ENCODE measurements around the gene TANGO6.
"Not testable (repeated sequence)": the region's sequence is repeated elsewhere in the genome, so short reads cannot be mapped to it uniquely, and the experiment has no call there.

The TANGO6 gene

DNA sequence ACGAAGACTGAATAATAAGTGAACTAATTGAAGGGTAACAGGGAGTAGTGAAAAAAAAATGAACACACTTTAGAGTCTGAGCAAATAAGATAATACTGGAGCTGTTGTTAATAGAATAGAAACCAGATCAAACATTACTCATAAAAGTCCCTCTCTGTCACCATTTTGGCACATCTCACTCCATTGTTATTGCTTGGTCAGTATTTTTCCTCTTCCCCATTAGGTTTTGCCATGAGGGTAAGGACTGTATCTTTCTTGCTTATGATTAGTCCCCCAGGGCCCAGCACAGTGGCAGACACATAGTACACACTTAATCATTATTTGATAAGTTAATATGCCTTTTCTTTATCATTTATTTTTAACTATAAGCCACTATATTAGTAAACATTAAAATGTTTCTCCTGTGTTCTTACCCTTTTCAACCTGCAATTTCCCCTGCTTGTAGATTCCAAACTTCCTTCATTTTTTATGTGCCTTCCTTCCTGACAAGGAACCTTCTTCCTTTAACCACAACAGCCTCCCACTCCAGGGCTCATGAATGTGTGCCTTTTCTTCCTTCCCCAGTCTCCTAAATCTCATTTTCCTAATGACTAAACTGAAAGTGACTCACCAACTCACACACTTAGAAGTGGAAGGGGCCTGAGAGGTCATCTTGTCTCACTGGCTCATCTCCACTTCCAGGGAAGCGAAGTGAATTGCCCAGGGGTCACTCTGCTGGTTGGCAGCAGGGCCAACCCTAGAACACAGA is 173.9 kb downstream of the TANGO6 start:
- DNase-seq = no peak

GRCh38 chr16:69019811-69020210 is 176.5 kb downstream of the TANGO6 start:
- no peak for DNase-seq

GRCh38 chr16:69029121-69029520 is 185.8 kb downstream of the TANGO6 start:
- no peak for DNase-seq

DNA sequence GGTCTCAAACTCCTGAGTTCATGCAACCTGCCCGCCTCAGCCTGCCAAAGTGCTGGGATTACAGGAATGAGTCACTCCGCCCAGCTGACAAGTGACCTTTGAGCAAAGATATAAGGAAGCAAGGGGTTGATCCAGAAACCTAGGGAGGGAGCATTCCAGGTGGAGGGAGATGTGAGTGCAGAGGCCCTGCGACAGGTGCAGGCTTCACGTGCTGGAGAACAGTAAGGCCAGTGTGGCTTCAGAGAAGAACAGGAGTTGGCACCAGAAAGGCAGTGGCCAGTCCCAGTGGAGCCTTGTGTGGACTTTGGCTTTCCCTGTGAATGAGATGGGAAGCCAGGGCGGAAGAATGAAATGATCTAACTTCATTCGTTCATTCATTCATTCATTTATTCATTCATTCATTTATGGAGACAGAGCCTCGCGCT is 188.6 kb downstream of the TANGO6 start:
- DNase-seq = no peak

DNA sequence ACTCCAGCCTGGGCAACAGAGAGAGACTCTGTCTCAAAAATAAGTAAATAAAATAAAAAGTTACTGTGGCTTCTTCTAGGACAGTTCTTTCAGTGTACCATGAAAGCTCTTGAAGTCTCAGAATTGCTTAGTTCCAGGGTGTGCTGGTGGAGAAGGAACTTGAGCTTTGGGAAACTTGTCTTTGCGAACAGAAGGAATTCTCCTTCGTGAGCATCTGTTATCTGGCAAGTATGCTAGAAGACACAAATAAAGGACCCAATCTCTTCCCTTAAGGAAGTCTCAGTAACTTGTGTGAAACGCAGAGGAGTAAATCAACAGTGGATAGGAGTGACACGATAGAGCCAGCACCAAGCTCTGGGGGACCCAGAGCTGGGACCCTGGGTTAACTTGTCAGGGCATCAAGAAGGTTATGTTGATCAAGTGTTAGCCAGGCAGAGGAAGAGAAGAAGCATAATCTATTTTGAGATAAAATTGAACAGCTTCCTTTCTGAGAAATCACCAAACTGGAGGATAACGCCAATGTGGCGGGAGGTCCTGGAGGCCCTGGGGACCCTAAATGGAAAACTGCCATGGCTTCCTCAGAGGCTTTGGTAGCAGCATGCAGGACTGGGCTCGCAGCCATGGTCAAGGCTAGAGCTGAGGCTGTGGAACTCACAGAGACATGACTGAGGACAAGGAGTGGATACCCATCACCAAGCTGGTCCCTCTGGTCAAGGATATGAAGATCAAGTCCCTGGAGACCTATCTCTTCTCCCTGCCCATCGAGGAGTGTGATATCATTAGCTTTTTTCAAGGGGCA is 190.0 kb downstream of the TANGO6 start:
- DNase-seq = no peak

GRCh38 chr16:69035375-69035774 is 192.0 kb downstream of the TANGO6 start:
- DNase-seq = no peak

DNA sequence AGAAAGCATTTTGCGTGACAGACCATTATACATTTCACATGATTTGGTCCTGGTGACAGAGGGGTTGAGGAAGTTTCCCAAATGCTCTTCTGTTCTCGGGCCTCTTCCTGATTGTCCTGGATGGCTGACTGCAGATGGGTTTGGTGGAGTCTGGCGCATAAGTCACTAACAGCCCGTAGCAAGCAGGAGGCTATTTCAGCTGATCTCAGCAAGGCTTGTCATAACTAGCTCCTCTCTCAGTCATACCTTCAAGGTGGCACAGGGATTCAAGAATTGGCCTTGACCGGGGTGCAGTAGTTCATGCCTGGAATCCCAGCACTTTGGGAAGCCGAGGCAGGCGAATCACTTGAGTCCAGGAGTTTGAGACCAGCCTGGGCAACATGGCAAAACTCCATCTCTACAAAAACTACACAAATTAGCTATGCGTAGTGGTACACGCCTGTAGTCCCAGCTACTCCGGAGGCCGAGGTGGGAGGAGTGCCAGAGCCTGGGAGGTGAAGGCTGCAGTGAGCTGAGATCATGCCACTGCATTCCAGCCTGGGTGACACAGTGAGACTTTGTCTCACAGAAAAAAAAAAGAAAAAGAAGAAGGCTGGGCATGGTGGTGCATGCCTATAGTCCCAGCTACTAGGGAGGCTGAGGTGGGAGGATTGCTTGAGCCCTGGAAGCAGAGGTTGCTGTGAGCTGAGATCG is 193.2 kb downstream of the TANGO6 start:
- no peak for DNase-seq

- DNase-seq = no peak
Measured at GRCh38 chr16:69037373-69038160, 194.2 kb downstream of the TANGO6 start.

- no peak for DNase-seq
Measured at GRCh38 chr16:69039333-69039941, 196.1 kb downstream of the TANGO6 start.

DNA sequence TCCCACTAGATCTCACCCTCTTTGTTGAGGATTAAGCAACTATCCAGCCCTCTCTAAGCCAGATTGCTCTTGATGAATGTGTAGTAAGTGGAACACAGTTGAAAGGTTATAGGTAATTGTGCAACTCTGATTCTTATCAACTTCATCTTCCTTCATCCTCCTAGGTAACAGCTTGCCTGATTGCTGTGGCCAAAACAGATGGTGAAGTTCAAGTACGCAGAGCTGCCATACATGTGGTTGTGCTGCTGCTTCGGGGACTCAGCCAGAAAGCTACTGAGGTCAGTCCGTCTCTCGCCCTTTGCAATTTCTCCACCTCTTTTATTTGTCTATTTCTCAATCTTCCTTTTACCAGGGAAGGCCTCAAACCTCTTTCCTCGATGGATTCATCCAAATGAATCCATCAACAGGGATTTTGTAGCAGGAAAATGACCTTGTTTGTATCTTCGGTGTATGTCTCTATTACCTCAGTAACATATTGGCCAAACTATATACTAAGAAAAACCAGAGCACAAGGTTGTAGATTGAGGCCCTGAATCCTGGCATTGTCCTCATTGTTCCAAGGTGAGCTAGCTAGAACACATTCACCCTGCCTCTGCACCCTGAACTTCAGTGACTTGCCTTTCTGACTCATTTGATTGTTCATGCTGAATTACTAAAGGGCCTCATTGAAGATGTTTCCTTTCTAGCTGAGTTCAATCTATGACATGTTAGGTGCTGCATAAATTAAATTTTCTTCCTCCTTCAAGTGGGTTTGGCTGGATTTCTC is 197.0 kb downstream of the TANGO6 start:
- DNase-seq = no peak

DNA sequence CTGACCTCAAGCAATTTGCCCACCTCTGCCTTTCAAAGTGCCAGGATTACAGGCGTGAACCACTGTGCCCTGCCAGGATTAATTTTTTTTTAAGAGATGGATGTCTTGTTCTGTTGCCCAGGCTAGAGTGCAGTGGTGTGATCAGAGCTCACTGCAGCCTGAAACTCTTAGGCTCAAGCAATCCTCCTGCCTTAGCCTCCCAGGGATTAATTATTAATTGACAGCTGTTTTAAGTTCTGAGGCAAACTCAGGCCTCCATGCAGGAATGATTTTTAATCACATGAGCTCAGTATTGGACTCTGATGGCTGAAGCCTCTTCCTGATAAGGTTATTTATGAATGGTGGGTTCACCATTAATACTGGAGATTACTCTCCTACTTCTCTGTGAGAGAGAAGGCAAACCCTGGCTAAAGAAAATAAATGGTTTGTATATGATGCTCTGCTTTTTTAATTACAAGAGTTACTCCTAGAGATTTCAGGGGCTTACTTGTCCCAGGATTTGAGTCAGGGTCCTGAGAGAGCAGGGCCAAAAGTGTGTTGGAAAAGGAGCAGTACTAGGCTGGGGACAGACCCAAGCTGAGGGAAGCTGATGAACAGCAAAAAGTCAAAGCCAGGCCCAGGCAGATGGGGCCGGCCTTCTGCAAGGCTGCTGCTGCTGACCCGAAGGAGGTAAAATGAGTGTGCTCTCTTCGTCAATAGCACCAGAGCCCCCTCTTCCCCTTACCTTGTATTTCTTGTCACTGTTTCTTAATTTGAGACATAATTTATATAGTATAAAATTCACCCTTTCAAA is 205.2 kb downstream of the TANGO6 start:
- DNase-seq = no peak

DNA sequence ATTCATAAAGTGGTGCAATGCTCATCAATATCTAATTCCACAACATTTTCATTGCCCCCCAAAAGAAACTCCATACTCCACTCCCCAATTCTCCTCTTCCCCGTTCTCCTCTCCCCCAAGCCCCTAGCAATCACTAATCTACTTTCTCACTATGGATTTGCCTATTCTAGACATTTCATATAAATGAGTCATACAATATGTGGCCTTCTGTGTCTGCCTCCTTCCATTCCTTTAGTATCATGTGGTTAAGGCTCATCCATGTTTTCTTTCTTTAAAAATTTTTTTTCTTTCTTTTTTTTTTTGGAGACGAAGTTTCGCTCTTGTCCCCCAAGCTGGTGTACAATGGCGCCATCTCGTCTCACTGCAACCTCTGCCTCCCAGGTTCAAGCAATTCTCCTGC is 205.8 kb downstream of the TANGO6 start:
- DNase-seq = no peak

- no peak for DNase-seq
Measured at GRCh38 chr16:69049603-69050375, 206.5 kb downstream of the TANGO6 start.

GRCh38 chr16:69051517-69051830 is 208.1 kb downstream of the TANGO6 start:
- not testable (repeated sequence) for DNase-seq

DNA sequence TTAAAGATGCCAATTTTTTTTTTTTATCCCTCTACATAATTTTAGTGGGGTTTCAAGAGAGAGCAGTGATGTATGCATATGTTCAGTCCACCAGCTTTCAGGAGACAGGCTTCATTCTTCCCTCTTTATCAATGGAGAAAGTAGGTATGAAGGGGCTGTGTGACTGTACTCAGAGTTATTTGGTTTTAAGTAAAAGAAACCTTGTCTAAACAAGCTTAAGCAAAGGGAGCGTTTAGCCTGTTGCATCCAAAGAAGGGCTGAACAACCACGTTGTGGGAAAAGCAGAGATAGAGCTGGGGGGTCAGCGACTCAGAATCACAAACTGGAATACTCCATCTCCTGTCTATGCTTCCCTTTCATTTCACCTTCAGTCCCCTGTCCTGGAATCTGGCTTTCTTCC is 211.7 kb downstream of the TANGO6 start:
- DNase-seq = no peak

GRCh38 chr16:69055980-69056379 is 212.6 kb downstream of the TANGO6 start:
- no peak for DNase-seq

- no peak for DNase-seq
Measured at GRCh38 chr16:69056421-69056820, 213.1 kb downstream of the TANGO6 start.

DNA sequence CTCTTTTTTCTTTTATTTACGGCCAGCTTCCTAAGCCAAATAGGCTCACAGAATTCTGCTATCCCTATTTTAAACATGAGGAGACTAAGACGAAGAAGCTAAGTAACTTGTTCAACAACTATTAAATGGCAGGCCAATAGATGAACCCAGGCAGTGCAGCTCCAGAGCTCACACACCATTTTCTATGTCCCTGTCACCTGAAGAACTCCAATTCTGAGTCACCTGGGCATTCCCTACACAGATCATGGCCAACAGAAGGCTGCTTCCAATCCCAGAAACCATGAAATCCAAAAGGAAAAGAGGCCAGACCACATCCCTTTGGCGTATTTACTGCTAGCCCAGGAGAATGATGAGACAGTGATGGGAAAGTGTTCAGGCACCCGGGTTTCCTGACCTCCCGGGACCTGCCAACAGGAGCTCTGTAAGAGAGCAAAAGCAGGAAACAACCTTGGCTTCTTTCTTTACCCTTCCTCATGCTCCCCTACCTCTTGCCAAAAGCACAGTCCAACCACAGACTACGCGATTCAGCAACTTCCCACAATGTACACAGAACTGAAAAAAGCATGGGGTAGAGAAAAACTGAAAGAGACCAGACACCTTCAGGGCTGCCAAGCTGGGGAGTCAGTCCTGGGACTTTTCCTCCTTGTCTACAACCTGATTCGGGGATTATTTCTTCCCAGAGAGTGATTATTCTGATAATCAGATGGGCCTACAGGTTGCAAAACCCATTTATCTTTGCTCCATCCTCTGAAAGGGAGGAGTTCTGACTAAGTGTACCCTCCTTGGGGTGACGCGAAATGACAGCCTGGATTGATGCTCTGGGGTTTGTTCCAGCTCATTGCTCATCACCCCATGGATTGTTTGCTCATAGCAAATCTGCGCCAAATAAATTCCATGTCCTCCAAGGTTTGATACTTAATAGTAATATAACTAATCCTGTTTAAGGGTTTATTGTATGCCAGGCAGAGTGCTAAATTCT is 214.4 kb downstream of the TANGO6 start:
- no peak for DNase-seq

GRCh38 chr16:69063491-69063890 is 220.2 kb downstream of the TANGO6 start:
- DNase-seq = not testable (repeated sequence)
